Adrenal gland (tissue), 12 donors: ENCODE data around the gene GALNT1. TPM values are rescaled to one million over a fixed set of nuclear protein-coding genes. Genes with fewer than 3 reads are reported as not detected.

Experiments used
- DNase-seq, 7 donors: peaks; one replicate each; pipeline ENCODE4 v3.0.0-alpha.2; 2019 to 2020
- H3K27ac ChIP-seq, 5 donors: fragments of 200-600 bp; sonication (generic) in 4 of 5; 1 replicate in 3 of 5; 2 replicates in 2 of 5; pipeline versions ENCODE4 v1.5.1 to v1.8.0; 2016 to 2020; ENCODE audit warnings: mild to moderate bottlenecking in 1 of 5
- H3K27me3 ChIP-seq: fragments of 200-600 bp; 2 replicates; pipeline ENCODE4 v1.8.0; 2021
- H3K36me3 ChIP-seq, 2 donors: fragments of 200-600 bp; replicated peaks in 1 of 2; 1 replicate in 1 of 2; 2 replicates in 1 of 2; pipeline versions ENCODE4 v1.5.1 to v1.8.0; 2018 to 2022
- H3K4me1 ChIP-seq, 2 donors: fragments of 200-600 bp; replicated peaks in 1 of 2; 1 replicate in 1 of 2; 2 replicates in 1 of 2; pipeline versions ENCODE4 v1.5.1 to v1.8.0; 2018 to 2021
- H3K4me3 ChIP-seq, 4 donors: fragments of 200-600 bp; sonication (generic) in 3 of 4; one replicate each; pipeline ENCODE4 v1.5.1; 2016 to 2018
- H3K9me3 ChIP-seq, 3 donors: fragments of 200-600 bp; sonication (generic) in 1 of 3; replicated peaks in 1 of 3; 1 replicate in 2 of 3; 2 replicates in 1 of 3; pipeline versions ENCODE4 v1.5.1 to v1.8.0; 2016 to 2021
- CTCF ChIP-seq, 6 experiments: fragments of 450-650 bp in 4 of 6; fragments of 200-600 bp in 2 of 6; sonication (generic) in 1 of 6; IDR thresholded peaks; 1 replicate in 5 of 6; 2 replicates in 1 of 6; pipeline versions ENCODE4 v1.5.1 to v1.8.0; 2016 to 2021; ENCODE audit warnings: antibody characterized with exemption in 6 of 6, mild to moderate bottlenecking in 2 of 6, moderate library complexity in 1 of 6
- POLR2A ChIP-seq, 2 donors: fragments of 450-650 bp; IDR thresholded peaks; one replicate each; pipeline ENCODE4 v1.6.1; 2017; ENCODE audit warnings: antibody characterized with exemption in 2 of 2, mild to moderate bottlenecking in 2 of 2, moderate library complexity in 1 of 2
- WGBS, 4 donors: extraction: QIAGEN DNeasy Blood & Tissue Kit in 2 of 4; methylation state at CpG; one replicate each; pipeline versions ENCODE4 v1.1.5 to v1.1.7; 2013 to 2017; 5-methylcytosine and 5-hydroxymethylcytosine counted together
- intact Hi-C, 2 donors: fragments of 100-400 bp; cut with DNase I; formaldehyde crosslinking; loops; one replicate each; pipeline versions ENCODE4 v1.14.1 to v1.15.0; 2022 to 2023
- polyA plus RNA-seq, 3 donors: library from polyadenylated mRNA; stranded (reverse); fragments of 200-250 nt in 2 of 3; fragments of 350-450 nt in 1 of 3; fragmentation: Illumina TruSeq in 1 of 3; extraction: RNeasy Lipid Tissue Mini Kit (QIAGEN cat#74804) in 1 of 3; gene quantifications; one replicate each; pipeline ENCODE4 v1.2.3, GENCODE V29; 2013 to 2014
- total RNA-seq, 9 donors: library from RNA; depleted of rRNA in 4 of 9; stranded (reverse); fragments of >200 nt in 4 of 9; fragments of 120-200 nt in 1 of 9; fragmentation: NEBNext Ultra II Directional in 1 of 9; extraction: Animal tissue kit (Norgen Biotek cat#: 25700) in 1 of 9; gene quantifications; one replicate each; pipeline versions ENCODE4 v1.1.0 to v1.2.4, GENCODE V29; 2013 to 2023
- donor health status: healthy with polysubstance abuse.
- donor health status: Bipolar disorder and iron deficiency.
- donor health status: DM: yes; HTN: yes; CAD: no.
- donor health status: DM: no; HTN: no; CAD: no.
- donor health status: DM: no; HTN: no; CAD: no.
- donor health status: DM: yes; HTN: yes; CAD: no.

Gene GALNT1
- total and polyA plus RNA-seq, 12 donors: 9.7 to 130 (median 65.4) TPM

- Histone ChIP-seq H3K36me3 (no peaks in the 10 kb centered on the region), H3K27me3 (no peaks in the 10 kb centered on the region), H3K27ac (no peak overlapping the region), H3K9me3 (peaks cover 0 to 12% (median 0%) of the 10 kb centered on the region in 3 donors), H3K4me3 (no peak overlapping the region), H3K4me1 (no peaks in the 10 kb centered on the region)
- DNase-seq: no peak
- TF ChIP-seq POLR2A (IDR thresholded peaks at IDR 0.05) (no peak), CTCF (IDR thresholded peaks at IDR 0.05) (no peak)
- intact Hi-C loops: no loop called here
- 86 to 100% (median 98%) methylated on average over 1 of the region's 1 CpG for WGBS, 4 donors
Measured at GRCh38 chr18:35589546-35589945, 8.0 kb downstream of the GALNT1 start.

GRCh38 chr18:35590935-35591334 is 9.4 kb downstream of the GALNT1 start:
- 89 to 97% (median 95%) methylated on average over 1 of the region's 1 CpG for WGBS, 4 donors
- DNase-seq: no peak
- peaks cover 0 to 12% (median 0%) of the 10 kb centered on the region in 3 donors for H3K9me3 ChIP-seq
- no peak for TF ChIP-seq POLR2A (IDR thresholded peaks at IDR 0.05)
- TF ChIP-seq CTCF (IDR thresholded peaks at IDR 0.05): no peak
- H3K36me3 ChIP-seq: no peaks in the 10 kb centered on the region
- H3K4me1 ChIP-seq: peaks cover 0 to 10% of the 10 kb centered on the region in 2 donors
- H3K4me3 ChIP-seq: no peak overlapping the region
- no peak overlapping the region for H3K27ac ChIP-seq
- H3K27me3 ChIP-seq: no peaks in the 10 kb centered on the region
- intact Hi-C loops: no loop called here

- Histone ChIP-seq H3K4me1 (peaks cover 0 to 10% of the 10 kb centered on the region in 2 donors), H3K27me3 (no peaks in the 10 kb centered on the region), H3K4me3 (no peak overlapping the region), H3K27ac (no peak overlapping the region), H3K36me3 (no peaks in the 10 kb centered on the region), H3K9me3 (peaks cover 0 to 12% (median 0%) of the 10 kb centered on the region in 3 donors)
- TF ChIP-seq POLR2A (IDR thresholded peaks at IDR 0.05) (no peak), CTCF (IDR thresholded peaks at IDR 0.05) (no peak)
- intact Hi-C loops: no loop called here
- DNase-seq: no peak
Measured at GRCh38 chr18:35592298-35592697, 10.8 kb downstream of the GALNT1 start.

GRCh38 chr18:35593859-35594258 is 12.3 kb downstream of the GALNT1 start:
- TF ChIP-seq CTCF (IDR thresholded peaks at IDR 0.05) (no peak), POLR2A (IDR thresholded peaks at IDR 0.05) (no peak)
- H3K4me1 ChIP-seq: peaks cover 0 to 10% of the 10 kb centered on the region in 2 donors
- H3K27ac ChIP-seq: no peak overlapping the region
- intact Hi-C loops: no loop called here
- DNase-seq: no peak
- no peaks in the 10 kb centered on the region for H3K27me3 ChIP-seq
- no peaks in the 10 kb centered on the region for H3K9me3 ChIP-seq
- H3K4me3 ChIP-seq: no peak overlapping the region
- 73 to 89% (median 86%) methylated on average over 4 of the region's 4 CpGs for WGBS, 4 donors
- H3K36me3 ChIP-seq: no peaks in the 10 kb centered on the region
